WTC11 (cell line): Measurements from ENCODE around the gene COX4I1. TPM values are rescaled to one million over a fixed set of nuclear protein-coding genes. Genes with fewer than 3 reads are reported as not detected.
"Not testable (repeated sequence)": the region's sequence is repeated elsewhere in the genome, so short reads cannot be mapped to it uniquely, and the experiment has no call there.

ENCODE experiments used
- ATAC-seq: fragments of 200-7000 bp; cut with Tn5 transposase; 2 replicates; pipeline ENCODE4 v1.10.0; 2021; ENCODE audit warnings: mild to moderate bottlenecking, moderate library complexity
- CTCF ChIA-PET: fragments of 300-600 bp; sonication (Branson Sonifier 250); formaldehyde crosslinking; loops from one replicate; lab custom pipeline; 2021; ENCODE audit warnings: antibody characterized with exemption; lab: Charles Lee
- POLR2A ChIA-PET: fragments of 350-600 bp; sonication (Branson Sonifier 250); formaldehyde crosslinking; loops from one replicate; lab custom pipeline; 2021; ENCODE audit warnings: antibody characterized with exemption; lab: Charles Lee
- DNase-seq: peaks from one replicate; pipeline ENCODE4 v3.0.0; 2021; ENCODE audit warnings: low spot score
- H3K27ac Mint-ChIP-seq: 2 replicates; pipeline ENCODE4 v1.8.0; 2021; ENCODE audit warnings: mixed read lengths
- H3K27me3 Mint-ChIP-seq: 2 replicates; pipeline ENCODE4 v1.8.0; 2021; ENCODE audit warnings: low read depth, mild to moderate bottlenecking, moderate library complexity, mixed read lengths
- H3K36me3 Mint-ChIP-seq: 2 replicates; pipeline ENCODE4 v1.8.0; 2021; ENCODE audit warnings: mixed read lengths
- H3K4me1 Mint-ChIP-seq: 2 replicates; pipeline ENCODE4 v1.8.0; 2022; ENCODE audit warnings: mixed read lengths
- H3K4me3 Mint-ChIP-seq: 2 replicates; pipeline ENCODE4 v1.8.0; 2021; ENCODE audit warnings: mild to moderate bottlenecking, moderate library complexity, mixed read lengths
- H3K9me3 Mint-ChIP-seq: 2 replicates; pipeline ENCODE4 v1.8.0; 2021; ENCODE audit warnings: mixed read lengths
- MYBL2 ChIP-seq: sonication (generic); formaldehyde crosslinking; IDR thresholded peaks from 2 replicates; pipeline ENCODE4 v1.8.1; 2023; ENCODE audit warnings: mild to moderate bottlenecking, moderate library complexity, missing genetic modification reagents
- ZNF423 ChIP-seq: fragments of 250-450 bp; sonication (Bioruptor Pico); IDR thresholded peaks from 2 replicates; pipeline ENCODE4 v2.1.2; 2022; ENCODE audit warnings: mild to moderate bottlenecking, moderate library complexity
- total RNA-seq: library from RNA; stranded (reverse); gene quantifications from 3 replicates; pipeline ENCODE4 v1.2.3, GENCODE V29; 2021
- TF ChIP-seq, protein P1 (sequence below): sonication (generic); formaldehyde crosslinking; IDR thresholded peaks from 2 replicates; pipeline ENCODE4 v1.8.1; 2022; ENCODE audit warnings: low read depth, missing genetic modification reagents, borderline replicate concordance
- TF ChIP-seq, protein P2 (sequence below): sonication (generic); formaldehyde crosslinking; conservative IDR thresholded peaks from 2 replicates; pipeline ENCODE4 v1.8.1; 2023; ENCODE audit warnings: mild to moderate bottlenecking, low read depth, missing genetic modification reagents, moderate library complexity
- TF ChIP-seq, protein P3 (sequence below): sonication (generic); formaldehyde crosslinking; IDR thresholded peaks from 2 replicates; pipeline ENCODE4 v1.8.1; 2022; ENCODE audit warnings: mild to moderate bottlenecking, moderate library complexity, missing genetic modification reagents
- TF ChIP-seq, protein P4 (sequence below): sonication (generic); formaldehyde crosslinking; IDR thresholded peaks from 2 replicates; pipeline ENCODE4 v1.8.1; 2023; ENCODE audit warnings: mild to moderate bottlenecking, missing genetic modification reagents
- TF ChIP-seq, protein P5 (sequence below): sonication (generic); formaldehyde crosslinking; IDR thresholded peaks from 2 replicates; pipeline ENCODE4 v1.8.1; 2022; ENCODE audit warnings: mild to moderate bottlenecking, missing genetic modification reagents, moderate library complexity, borderline replicate concordance

COX4I1 gene
- total RNA-seq, 1 experiment from 2014 or later, result 618 TPM

DNA sequence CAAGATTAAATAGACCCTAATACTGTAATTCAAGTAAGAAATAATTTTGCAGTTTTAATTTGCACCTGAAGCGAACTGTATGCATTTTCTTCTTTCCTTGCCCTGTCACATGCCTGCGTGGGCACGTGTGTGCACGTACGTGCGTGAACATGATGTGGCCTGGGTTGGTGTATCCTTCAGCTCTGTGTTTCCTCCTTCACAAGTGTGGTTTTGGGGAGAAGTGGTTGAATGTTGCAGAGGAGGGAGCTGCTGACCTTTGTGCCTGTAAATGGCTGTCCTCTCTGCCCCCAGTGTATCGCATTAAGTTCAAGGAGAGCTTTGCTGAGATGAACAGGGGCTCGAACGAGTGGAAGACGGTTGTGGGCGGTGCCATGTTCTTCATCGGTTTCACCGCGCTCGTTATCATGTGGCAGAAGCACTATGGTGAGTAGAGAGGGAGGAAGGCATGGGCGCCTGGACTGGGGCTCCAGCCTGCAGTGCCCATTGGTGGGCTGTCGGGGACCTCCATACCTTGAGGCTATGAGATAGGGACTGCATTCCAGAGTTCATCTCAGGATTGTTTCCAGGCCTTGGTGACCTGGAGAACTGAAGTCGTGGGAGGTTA lies 6.0 kb downstream of the COX4I1 start:
- H3K4me3 Mint-ChIP-seq, result no peak overlapping the region
- H3K36me3 Mint-ChIP-seq, result peaks cover 59% of the 10 kb centered on the region
- TF ChIP-seq, protein P1, sequence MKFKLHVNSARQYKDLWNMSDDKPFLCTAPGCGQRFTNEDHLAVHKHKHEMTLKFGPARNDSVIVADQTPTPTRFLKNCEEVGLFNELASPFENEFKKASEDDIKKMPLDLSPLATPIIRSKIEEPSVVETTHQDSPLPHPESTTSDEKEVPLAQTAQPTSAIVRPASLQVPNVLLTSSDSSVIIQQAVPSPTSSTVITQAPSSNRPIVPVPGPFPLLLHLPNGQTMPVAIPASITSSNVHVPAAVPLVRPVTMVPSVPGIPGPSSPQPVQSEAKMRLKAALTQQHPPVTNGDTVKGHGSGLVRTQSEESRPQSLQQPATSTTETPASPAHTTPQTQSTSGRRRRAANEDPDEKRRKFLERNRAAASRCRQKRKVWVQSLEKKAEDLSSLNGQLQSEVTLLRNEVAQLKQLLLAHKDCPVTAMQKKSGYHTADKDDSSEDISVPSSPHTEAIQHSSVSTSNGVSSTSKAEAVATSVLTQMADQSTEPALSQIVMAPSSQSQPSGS (CRISPR knock-in tag), result no peak
- ChIA-PET CTCF (no interaction called here), POLR2A (no interaction called here)
- no peaks in the 10 kb centered on the region for H3K27me3 Mint-ChIP-seq
- H3K9me3 Mint-ChIP-seq, result no peaks in the 10 kb centered on the region
- no peak for ATAC-seq
- peaks cover 10% of the 10 kb centered on the region for H3K4me1 Mint-ChIP-seq
- H3K27ac Mint-ChIP-seq, result no peak overlapping the region
- DNase-seq, result no peak

DNA sequence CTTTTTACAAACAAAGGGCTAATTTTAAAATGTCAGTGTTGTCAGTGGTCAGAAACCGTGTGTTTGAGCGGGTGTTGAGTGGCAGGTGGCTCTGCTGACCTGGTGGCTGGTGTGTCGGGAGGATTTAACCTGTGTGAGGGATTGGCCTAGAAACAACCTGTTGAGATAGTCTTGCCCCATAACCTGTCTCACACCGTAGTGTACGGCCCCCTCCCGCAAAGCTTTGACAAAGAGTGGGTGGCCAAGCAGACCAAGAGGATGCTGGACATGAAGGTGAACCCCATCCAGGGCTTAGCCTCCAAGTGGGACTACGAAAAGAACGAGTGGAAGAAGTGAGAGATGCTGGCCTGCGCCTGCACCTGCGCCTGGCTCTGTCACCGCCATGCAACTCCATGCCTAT lies 7.0 kb downstream of the COX4I1 start:
- DNase-seq, result no peak
- no peak overlapping the region for H3K27ac Mint-ChIP-seq
- ATAC-seq, result no peak
- peaks cover under 1% of the 10 kb centered on the region; the same call in 1 of the 2 replicates for H3K4me1 Mint-ChIP-seq
- no peaks in the 10 kb centered on the region for H3K9me3 Mint-ChIP-seq
- H3K36me3 Mint-ChIP-seq, result peaks cover 56% of the 10 kb centered on the region
- ChIA-PET POLR2A (interaction anchor here (0.6 kb wide), 1 partner anchor 704 kb away, joined by 3 read pairs; no protein-coding TSS in a partner anchor), CTCF (no interaction called here)
- H3K27me3 Mint-ChIP-seq, result no peaks in the 10 kb centered on the region
- TF ChIP-seq MYBL2 (CRISPR knock-in tag), result no peak
- TF ChIP-seq, protein P2, sequence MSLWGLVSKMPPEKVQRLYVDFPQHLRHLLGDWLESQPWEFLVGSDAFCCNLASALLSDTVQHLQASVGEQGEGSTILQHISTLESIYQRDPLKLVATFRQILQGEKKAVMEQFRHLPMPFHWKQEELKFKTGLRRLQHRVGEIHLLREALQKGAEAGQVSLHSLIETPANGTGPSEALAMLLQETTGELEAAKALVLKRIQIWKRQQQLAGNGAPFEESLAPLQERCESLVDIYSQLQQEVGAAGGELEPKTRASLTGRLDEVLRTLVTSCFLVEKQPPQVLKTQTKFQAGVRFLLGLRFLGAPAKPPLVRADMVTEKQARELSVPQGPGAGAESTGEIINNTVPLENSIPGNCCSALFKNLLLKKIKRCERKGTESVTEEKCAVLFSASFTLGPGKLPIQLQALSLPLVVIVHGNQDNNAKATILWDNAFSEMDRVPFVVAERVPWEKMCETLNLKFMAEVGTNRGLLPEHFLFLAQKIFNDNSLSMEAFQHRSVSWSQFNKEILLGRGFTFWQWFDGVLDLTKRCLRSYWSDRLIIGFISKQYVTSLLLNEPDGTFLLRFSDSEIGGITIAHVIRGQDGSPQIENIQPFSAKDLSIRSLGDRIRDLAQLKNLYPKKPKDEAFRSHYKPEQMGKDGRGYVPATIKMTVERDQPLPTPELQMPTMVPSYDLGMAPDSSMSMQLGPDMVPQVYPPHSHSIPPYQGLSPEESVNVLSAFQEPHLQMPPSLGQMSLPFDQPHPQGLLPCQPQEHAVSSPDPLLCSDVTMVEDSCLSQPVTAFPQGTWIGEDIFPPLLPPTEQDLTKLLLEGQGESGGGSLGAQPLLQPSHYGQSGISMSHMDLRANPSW, result no peak
- no peak for TF ChIP-seq ZNF423 (CRISPR knock-in tag)
- TF ChIP-seq, protein P3, sequence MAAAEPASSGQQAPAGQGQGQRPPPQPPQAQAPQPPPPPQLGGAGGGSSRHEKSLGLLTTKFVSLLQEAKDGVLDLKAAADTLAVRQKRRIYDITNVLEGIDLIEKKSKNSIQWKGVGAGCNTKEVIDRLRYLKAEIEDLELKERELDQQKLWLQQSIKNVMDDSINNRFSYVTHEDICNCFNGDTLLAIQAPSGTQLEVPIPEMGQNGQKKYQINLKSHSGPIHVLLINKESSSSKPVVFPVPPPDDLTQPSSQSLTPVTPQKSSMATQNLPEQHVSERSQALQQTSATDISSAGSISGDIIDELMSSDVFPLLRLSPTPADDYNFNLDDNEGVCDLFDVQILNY (CRISPR knock-in tag), result no peak
- TF ChIP-seq, protein P4, sequence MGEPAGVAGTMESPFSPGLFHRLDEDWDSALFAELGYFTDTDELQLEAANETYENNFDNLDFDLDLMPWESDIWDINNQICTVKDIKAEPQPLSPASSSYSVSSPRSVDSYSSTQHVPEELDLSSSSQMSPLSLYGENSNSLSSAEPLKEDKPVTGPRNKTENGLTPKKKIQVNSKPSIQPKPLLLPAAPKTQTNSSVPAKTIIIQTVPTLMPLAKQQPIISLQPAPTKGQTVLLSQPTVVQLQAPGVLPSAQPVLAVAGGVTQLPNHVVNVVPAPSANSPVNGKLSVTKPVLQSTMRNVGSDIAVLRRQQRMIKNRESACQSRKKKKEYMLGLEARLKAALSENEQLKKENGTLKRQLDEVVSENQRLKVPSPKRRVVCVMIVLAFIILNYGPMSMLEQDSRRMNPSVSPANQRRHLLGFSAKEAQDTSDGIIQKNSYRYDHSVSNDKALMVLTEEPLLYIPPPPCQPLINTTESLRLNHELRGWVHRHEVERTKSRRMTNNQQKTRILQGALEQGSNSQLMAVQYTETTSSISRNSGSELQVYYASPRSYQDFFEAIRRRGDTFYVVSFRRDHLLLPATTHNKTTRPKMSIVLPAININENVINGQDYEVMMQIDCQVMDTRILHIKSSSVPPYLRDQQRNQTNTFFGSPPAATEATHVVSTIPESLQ (CRISPR knock-in tag), result no peak
- TF ChIP-seq, protein P5, sequence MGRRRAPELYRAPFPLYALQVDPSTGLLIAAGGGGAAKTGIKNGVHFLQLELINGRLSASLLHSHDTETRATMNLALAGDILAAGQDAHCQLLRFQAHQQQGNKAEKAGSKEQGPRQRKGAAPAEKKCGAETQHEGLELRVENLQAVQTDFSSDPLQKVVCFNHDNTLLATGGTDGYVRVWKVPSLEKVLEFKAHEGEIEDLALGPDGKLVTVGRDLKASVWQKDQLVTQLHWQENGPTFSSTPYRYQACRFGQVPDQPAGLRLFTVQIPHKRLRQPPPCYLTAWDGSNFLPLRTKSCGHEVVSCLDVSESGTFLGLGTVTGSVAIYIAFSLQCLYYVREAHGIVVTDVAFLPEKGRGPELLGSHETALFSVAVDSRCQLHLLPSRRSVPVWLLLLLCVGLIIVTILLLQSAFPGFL, result no peak
- H3K4me3 Mint-ChIP-seq, result no peak overlapping the region

- H3K27me3 Mint-ChIP-seq, H3K27ac Mint-ChIP-seq, POLR2A ChIA-PET, CTCF ChIA-PET, H3K9me3 Mint-ChIP-seq, ATAC-seq, H3K4me1 Mint-ChIP-seq, DNase-seq, H3K4me3 Mint-ChIP-seq: not testable (repeated sequence)
- H3K36me3 Mint-ChIP-seq, result peaks cover 48% of the 10 kb centered on the region
Observed at GRCh38 chr16:85807340-85807739, 7.8 kb downstream of the COX4I1 start.

GRCh38 chr16:85808104-85808503 lies 8.6 kb downstream of the COX4I1 start:
- H3K4me3 Mint-ChIP-seq, DNase-seq, CTCF ChIA-PET, H3K27ac Mint-ChIP-seq, POLR2A ChIA-PET, H3K9me3 Mint-ChIP-seq, H3K4me1 Mint-ChIP-seq, H3K27me3 Mint-ChIP-seq, ATAC-seq: not testable (repeated sequence)
- peaks cover 40% of the 10 kb centered on the region for H3K36me3 Mint-ChIP-seq
